Measurements from ENCODE around the gene COG5. TPM values are rescaled to one million over a fixed set of nuclear protein-coding genes. Genes with fewer than 3 reads are reported as not detected.

The COG5 gene
- total RNA-seq, 3 donors from 2014 or later = 35.2 to 61.2 (median 38.0) TPM

GRCh38 chr7:107286751-107287621 lies 276.7 kb downstream of the COG5 start:
- intact Hi-C loops (cut with DNase I; ENCODE audit: low total_unique reads) = no loop called here
- Histone ChIP-seq H3K27me3 (no peaks in the 10 kb centered on the region), H3K27ac (no peak overlapping the region), H3K4me3 (no peak overlapping the region), H3K36me3 (no peaks in the 10 kb centered on the region), H3K9me3 (no peaks in the 10 kb centered on the region), H3K4me1 (no peaks in the 10 kb centered on the region)
- no peak for DNase-seq (ENCODE audit: low spot score in 2 of 2)
- TF ChIP-seq CTCF (IDR thresholded peaks at IDR 0.05) = no peak
- TF ChIP-seq POLR2A (IDR thresholded peaks at IDR 0.05) = no peak
- TF ChIP-seq POLR2AphosphoS5 (IDR thresholded peaks at IDR 0.05) = no peak

GRCh38 chr7:107284911-107285479 lies 278.7 kb downstream of the COG5 start:
- intact Hi-C loops (cut with DNase I; ENCODE audit: low total_unique reads) = no loop called here
- Histone ChIP-seq H3K27ac (no peak overlapping the region), H3K4me3 (no peak overlapping the region), H3K36me3 (no peaks in the 10 kb centered on the region), H3K27me3 (no peaks in the 10 kb centered on the region), H3K4me1 (no peaks in the 10 kb centered on the region), H3K9me3 (no peaks in the 10 kb centered on the region)
- DNase-seq (ENCODE audit: low spot score in 2 of 2) = no peak
- TF ChIP-seq POLR2AphosphoS5 (IDR thresholded peaks at IDR 0.05) = no peak

GRCh38 chr7:107277331-107277730 lies 286.4 kb downstream of the COG5 start:
- intact Hi-C loops (cut with DNase I; ENCODE audit: low total_unique reads) = no loop called here
- no peak for TF ChIP-seq POLR2AphosphoS5 (IDR thresholded peaks at IDR 0.05)
- TF ChIP-seq POLR2A (IDR thresholded peaks at IDR 0.05) = no peak
- no peak for TF ChIP-seq CTCF (IDR thresholded peaks at IDR 0.05)
- no peak for DNase-seq (ENCODE audit: low spot score in 2 of 2)
- no peaks in the 10 kb centered on the region for H3K4me1 ChIP-seq
- no peaks in the 10 kb centered on the region for H3K36me3 ChIP-seq
- H3K27ac ChIP-seq = no peak overlapping the region
- H3K4me3 ChIP-seq = no peak overlapping the region
- H3K9me3 ChIP-seq = no peaks in the 10 kb centered on the region
- H3K27me3 ChIP-seq = no peaks in the 10 kb centered on the region

- intact Hi-C loops (cut with DNase I; ENCODE audit: low total_unique reads) = no loop called here
- Histone ChIP-seq H3K4me3 (no peak overlapping the region), H3K27me3 (no peaks in the 10 kb centered on the region), H3K4me1 (no peaks in the 10 kb centered on the region), H3K27ac (no peak overlapping the region), H3K36me3 (no peaks in the 10 kb centered on the region), H3K9me3 (no peaks in the 10 kb centered on the region)
- TF ChIP-seq POLR2A (IDR thresholded peaks at IDR 0.05) (no peak), CTCF (IDR thresholded peaks at IDR 0.05) (no peak), POLR2AphosphoS5 (IDR thresholded peaks at IDR 0.05) (no peak)
- DNase-seq (ENCODE audit: low spot score in 2 of 2) = no peak
Measured at GRCh38 chr7:107276220-107276827, 287.4 kb downstream of the COG5 start.

- TF ChIP-seq POLR2A (IDR thresholded peaks at IDR 0.05) (no peak), POLR2AphosphoS5 (IDR thresholded peaks at IDR 0.05) (no peak), CTCF (IDR thresholded peaks at IDR 0.05) (no peak)
- intact Hi-C loops (cut with DNase I; ENCODE audit: low total_unique reads) = no loop called here
- Histone ChIP-seq H3K27me3 (no peaks in the 10 kb centered on the region), H3K4me3 (no peak overlapping the region), H3K9me3 (no peaks in the 10 kb centered on the region), H3K36me3 (no peaks in the 10 kb centered on the region), H3K4me1 (no peaks in the 10 kb centered on the region), H3K27ac (no peak overlapping the region)
- no peak for DNase-seq (ENCODE audit: low spot score in 2 of 2)
Measured at GRCh38 chr7:107274506-107274905, 289.2 kb downstream of the COG5 start.

Measured in breast epithelium (tissue), 4 donors.